ENCODE results near the gene PTK7. TPM values are rescaled to one million over a fixed set of nuclear protein-coding genes. Genes with fewer than 3 reads are reported as not detected.

PTK7 gene
- total and polyA plus RNA-seq, 9 donors = 44.4 to 167 (median 84.8) TPM

- H3K4me1 ChIP-seq (ENCODE audit: insufficient read depth) = peaks cover 5% of the 10 kb centered on the region
- TF ChIP-seq EP300 (IDR thresholded peaks at IDR 0.05) (no peak), CTCF (IDR thresholded peaks at IDR 0.05) (no peak), POLR2A (IDR thresholded peaks at IDR 0.05) (no peak)
- WGBS, 3 donors = 40 to 52% (median 43%) methylated on average over 8 of the region's 8 CpGs
- no peaks in the 10 kb centered on the region for H3K36me3 ChIP-seq
- peak overlapping the region; percentile 62 to 76 for H3K27ac ChIP-seq
- no peak for DNase-seq
- no peaks in the 10 kb centered on the region for H3K9me3 ChIP-seq
- no peaks in the 10 kb centered on the region for H3K27me3 ChIP-seq
- intact Hi-C loops (cut with DNase I) = no loop called here
- no peak overlapping the region for H3K4me3 ChIP-seq
These were observed 13.9 kb downstream of the PTK7 start for GRCh38 chr6:43089874-43090558.

GRCh38 chr6:43090559-43090956 is 14.4 kb downstream of the PTK7 start:
- H3K4me1 ChIP-seq (ENCODE audit: insufficient read depth) = peaks cover 5% of the 10 kb centered on the region
- DNase-seq = no peak
- TF ChIP-seq EP300 (IDR thresholded peaks at IDR 0.05) (no peak), CTCF (IDR thresholded peaks at IDR 0.05) (no peak), POLR2A (IDR thresholded peaks at IDR 0.05) (no peak)
- peak overlapping the region; percentile 62 to 76 for H3K27ac ChIP-seq
- no peaks in the 10 kb centered on the region for H3K9me3 ChIP-seq
- intact Hi-C loops (cut with DNase I) = no loop called here
- WGBS, 3 donors = 9 to 30% (median 17%) methylated on average over 2 of the region's 2 CpGs
- no peaks in the 10 kb centered on the region for H3K36me3 ChIP-seq
- H3K27me3 ChIP-seq = no peaks in the 10 kb centered on the region
- H3K4me3 ChIP-seq = no peak overlapping the region

- DNase-seq = no peak
- WGBS, 3 donors = 29 to 57% (median 51%) methylated on average over 5 of the region's 5 CpGs
- TF ChIP-seq POLR2A (IDR thresholded peaks at IDR 0.05) (no peak), EP300 (IDR thresholded peaks at IDR 0.05) (no peak), CTCF (IDR thresholded peaks at IDR 0.05) (no peak)
These were observed 14.9 kb downstream of the PTK7 start for GRCh38 chr6:43091020-43091419.

GRCh38 chr6:43091436-43091991 is 15.4 kb downstream of the PTK7 start:
- DNase-seq = no peak
- Histone ChIP-seq H3K9me3 (no peaks in the 10 kb centered on the region), H3K4me1 (ENCODE audit: insufficient read depth) (peaks cover 10% of the 10 kb centered on the region), H3K36me3 (no peaks in the 10 kb centered on the region), H3K4me3 (no peak overlapping the region), H3K27ac (peak overlapping the region in 1 of 2 donors; percentile 76), H3K27me3 (no peaks in the 10 kb centered on the region)
- intact Hi-C loops (cut with DNase I) = no loop called here
- 70 to 78% (median 77%) methylated on average over 10 of the region's 10 CpGs for WGBS, 3 donors
- no peak for TF ChIP-seq CTCF (IDR thresholded peaks at IDR 0.05)
- TF ChIP-seq EP300 (IDR thresholded peaks at IDR 0.05) = no peak
- no peak for TF ChIP-seq POLR2A (IDR thresholded peaks at IDR 0.05)

More at GRCh38 chr6:43091020-43091419, 14.9 kb downstream of the PTK7 start:
- H3K4me3 ChIP-seq = no peak overlapping the region
- intact Hi-C loops (cut with DNase I) = no loop called here
- H3K4me1 ChIP-seq (ENCODE audit: insufficient read depth) = peaks cover 7% of the 10 kb centered on the region
- peak overlapping the region in 1 of 2 donors; percentile 76 for H3K27ac ChIP-seq
- no peaks in the 10 kb centered on the region for H3K9me3 ChIP-seq
- H3K36me3 ChIP-seq = no peaks in the 10 kb centered on the region
- no peaks in the 10 kb centered on the region for H3K27me3 ChIP-seq
